Panc1 (cell line): ENCODE measurements around the gene DRGX. TPM values are rescaled to one million over a fixed set of nuclear protein-coding genes. Genes with fewer than 3 reads are reported as not detected.

ENCODE experiments used
- ATAC-seq: fragments of 200-7000 bp; cut with Tn5 transposase; 2 replicates; pipeline ENCODE4 v1.9.1; 2020; ENCODE audit warnings: mild to moderate bottlenecking, moderate library complexity
- BruUV-seq: library from RNA; stranded (reverse); fragments of 400-500 nt; replicated peaks from 2 replicates; lab custom pipeline; 2021; lab: Mats Ljungman, UMichigan
- CTCF ChIA-PET: fragments of 300-600 bp; sonication (Branson Sonifier 250); formaldehyde crosslinking; loops from one replicate; lab custom pipeline; 2022; ENCODE audit warnings: antibody characterized with exemption; lab: Charles Lee
- POLR2A ChIA-PET: fragments of 300-600 bp; sonication (Branson Sonifier 250); formaldehyde crosslinking; loops from one replicate; lab custom pipeline; 2022; ENCODE audit warnings: antibody characterized with exemption; lab: Charles Lee
- DNase-seq: peaks from one replicate; pipeline ENCODE4 v3.0.0-alpha.2; 2010; ENCODE audit warnings: low read depth, low spot score
- H3K27ac ChIP-seq: 2 replicates; pipeline ENCODE4 v1.5.1; 2011; ENCODE audit warnings: mild to moderate bottlenecking, low read length, inconsistent platforms
- H3K27me3 ChIP-seq: fragments of 200-500 bp; sonication (Bioruptor generic); 2 replicates; pipeline ENCODE4 v1.6.0; 2014; ENCODE audit warnings: low read length, inconsistent platforms; ENCODE audit not compliant: control insufficient read depth, insufficient read depth
- H3K36me3 ChIP-seq: fragments of 200-500 bp; sonication (Bioruptor generic); 2 replicates; pipeline ENCODE4 v1.5.1; 2014; ENCODE audit warnings: inconsistent platforms, mild to moderate bottlenecking, low read length, moderate library complexity; ENCODE audit not compliant: control insufficient read depth, insufficient read depth
- H3K4me1 ChIP-seq: 2 replicates; pipeline ENCODE4 v1.5.1; 2011; ENCODE audit warnings: inconsistent platforms, mild to moderate bottlenecking, low read length, moderate library complexity; ENCODE audit not compliant: control insufficient read depth, insufficient read depth
- H3K4me3 ChIP-seq, 2 experiments: 2 replicates each; pipeline ENCODE4 v1.5.1; 2011 to 2012; ENCODE audit warnings: low read depth in 2 of 2, low read length in 2 of 2, mild to moderate bottlenecking in 2 of 2, inconsistent platforms in 1 of 2, moderate library complexity in 1 of 2
- H3K9me3 ChIP-seq: fragments of 200-500 bp; sonication (Bioruptor generic); 2 replicates; pipeline ENCODE4 v1.5.1; 2014; ENCODE audit warnings: low read depth, mild to moderate bottlenecking, inconsistent platforms, low read length, moderate library complexity; ENCODE audit not compliant: control insufficient read depth, insufficient read depth
- CTCF ChIP-seq: fragments of 450-650 bp; IDR thresholded peaks from 2 replicates; pipeline ENCODE4 v1.5.1; 2017; ENCODE audit warnings: mild to moderate bottlenecking
- POLR2AphosphoS5 ChIP-seq: IDR thresholded peaks from 2 replicates; pipeline ENCODE4 v1.6.1; 2012; ENCODE audit warnings: mild to moderate bottlenecking, low read depth, low read length, moderate library complexity
- REST ChIP-seq, 2 experiments: IDR thresholded peaks; 2 replicates each; pipeline ENCODE4 v1.6.1; 2011 to 2012; ENCODE audit warnings: low read depth in 2 of 2, control low read depth in 1 of 2, low read length in 1 of 2, mild to moderate bottlenecking in 1 of 2, moderate library complexity in 1 of 2; ENCODE audit not compliant: insufficient read depth in 1 of 2
- TCF7L2 ChIP-seq: IDR thresholded peaks from 2 replicates; pipeline ENCODE4 v1.6.1; 2011; ENCODE audit warnings: mild to moderate bottlenecking, low read depth, low read length, inconsistent platforms
- in situ Hi-C: cut with HindIII; loops from 2 replicates; pipeline ENCODE4 v1.10.0; 2016; ENCODE audit warnings: low sequenced_read_pairs, low pct_unique_long_range_greater_than_20kb
- intact Hi-C: fragments of 100-400 bp; cut with micrococcal nuclease; formaldehyde crosslinking; loops from one replicate; pipeline ENCODE4 v1.10.0; 2022; ENCODE audit not compliant: unreplicated experiment
- total RNA-seq: library from RNA; stranded (reverse); gene quantifications from one replicate; pipeline ENCODE4 v1.2.1, GENCODE V29; 2021; ENCODE audit not compliant: unreplicated experiment

The DRGX gene
- total RNA-seq, 1 experiment from 2014 or later, result 0.15 TPM

DNA sequence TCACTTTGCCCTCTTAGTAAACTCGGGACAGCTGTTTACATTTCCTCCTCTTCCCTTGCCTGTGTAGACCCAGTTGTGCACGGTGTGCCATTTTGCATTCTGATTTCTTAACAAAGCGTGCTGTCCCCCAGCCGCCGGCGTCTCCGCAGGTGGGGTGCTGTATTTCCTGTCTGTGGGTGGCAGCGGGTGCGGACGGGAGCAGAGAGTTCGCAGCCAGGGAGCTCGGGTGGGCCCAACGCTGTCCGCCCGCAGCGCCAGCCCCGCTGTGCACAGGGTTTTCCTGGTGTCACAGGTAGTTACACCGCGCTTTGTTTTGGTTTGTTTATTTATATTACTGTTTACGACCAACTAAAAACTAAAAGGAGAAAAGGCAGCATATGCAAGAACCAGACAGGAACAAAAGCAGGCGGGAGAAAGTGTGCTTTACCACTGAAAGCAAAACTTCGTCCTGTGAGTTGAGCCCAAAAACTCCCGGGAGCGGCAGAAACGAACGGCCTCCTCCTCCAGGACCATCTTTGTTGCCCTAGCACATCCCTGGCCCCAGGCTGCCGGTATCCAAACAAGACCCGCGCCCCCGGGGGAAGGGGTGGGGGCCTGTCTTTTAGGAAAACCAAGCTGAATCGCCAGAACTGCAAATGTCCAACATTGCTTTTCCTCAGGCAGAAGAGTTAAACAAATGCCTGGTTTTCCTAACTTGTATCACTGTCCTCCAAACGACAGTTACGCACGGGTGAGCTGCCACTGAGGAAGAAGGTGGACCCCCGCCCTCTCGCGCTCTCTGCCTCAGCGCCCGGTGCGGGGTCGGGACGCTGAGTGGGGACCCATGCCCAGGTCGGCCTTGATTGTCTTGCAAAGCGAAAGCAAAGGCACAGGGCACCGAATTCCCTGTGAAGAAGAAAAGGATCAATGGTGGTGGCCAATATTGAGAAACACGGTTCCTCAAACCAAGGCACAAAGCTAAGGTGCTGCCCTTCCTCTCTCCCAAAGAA is 45.9 kb upstream of the DRGX start:
- ChIA-PET CTCF (no interaction called here), POLR2A (no interaction called here)
- no peak overlapping the region for H3K27ac ChIP-seq
- no peaks in the 10 kb centered on the region for H3K36me3 ChIP-seq
- DNase-seq (no peak), ATAC-seq (no peak)
- no peaks in the 10 kb centered on the region for H3K4me1 ChIP-seq
- no peak overlapping the region for H3K4me3 ChIP-seq
- in situ Hi-C loops (no loop called here), intact Hi-C loops (no loop called here)
- H3K27me3 ChIP-seq, result no peaks in the 10 kb centered on the region
- TF ChIP-seq REST (IDR thresholded peaks at IDR 0.05; ENCODE audit: insufficient read depth in 1 of 2, low read depth in 2 of 2, low read length in 1 of 2) (no peak), TCF7L2 (no peak), CTCF (no peak)
- no TSS peak for BruUV-seq
- H3K9me3 ChIP-seq, result no peaks in the 10 kb centered on the region

GRCh38 chr10:49435225-49435624 is 39.3 kb upstream of the DRGX start:
- in situ Hi-C loops (no loop called here), intact Hi-C loops (no loop called here)
- DNase-seq (no peak), ATAC-seq (no peak)
- Histone ChIP-seq H3K27me3 (no peaks in the 10 kb centered on the region), H3K27ac (no peak overlapping the region), H3K9me3 (peaks cover 6% of the 10 kb centered on the region; the same call in 1 of the 2 replicates), H3K36me3 (no peaks in the 10 kb centered on the region), H3K4me3 (no peak overlapping the region), H3K4me1 (no peaks in the 10 kb centered on the region)
- TF ChIP-seq REST (IDR thresholded peaks at IDR 0.05; ENCODE audit: insufficient read depth in 1 of 2, low read depth in 2 of 2, low read length in 1 of 2) (no peak), POLR2AphosphoS5 (no peak), CTCF (no peak), TCF7L2 (no peak)
- BruUV-seq, result no TSS peak
- CTCF ChIA-PET, result no interaction called here
- POLR2A ChIA-PET, result no interaction called here
